A549 (cell line): Measurements from ENCODE around the gene UHRF2. TPM values are rescaled to one million over a fixed set of nuclear protein-coding genes. Genes with fewer than 3 reads are reported as not detected.
A peak's percentile ranks its signal among the peaks of the same experiment; 100 is the strongest.

Experiments
- ATAC-seq, 2 experiments: fragments of 200-7000 bp in 1 of 2; fragments of >200 bp in 1 of 2; cut with Nextera tagmentation in 1 of 2; cut with Tn5 transposase in 1 of 2; 3 replicates each; pipeline versions ENCODE4 v1.8.0 to v1.9.1; 2018 to 2020; ENCODE audit warnings: mild to moderate bottlenecking in 1 of 2, moderate library complexity in 1 of 2
- CTCF ChIA-PET: fragments of 300-600 bp; sonication (Branson Sonifier 250); formaldehyde crosslinking; extraction: SDS; loops from one replicate; lab custom pipeline; 2021; ENCODE audit warnings: antibody characterized with exemption, inconsistent platforms; lab: Yijun Ruan, JAX
- POLR2A ChIA-PET: fragments of 350-600 bp; formaldehyde crosslinking; extraction: SDS; loops from one replicate; lab custom pipeline; 2021; ENCODE audit warnings: antibody characterized with exemption, inconsistent platforms; lab: Yijun Ruan, JAX
- DNase-seq, 2 experiments: peaks; one replicate each; pipeline versions ENCODE4 v3.0.0 to v3.0.0-alpha.2; 2011 to 2016; ENCODE audit warnings: low read depth in 1 of 2, low spot score in 1 of 2
- FAIRE-seq: peaks from 2 replicates; lab custom pipeline; 2011; peaks lifted over from hg19 to GRCh38; lab: Jason Lieb, UNC
- H3K27ac ChIP-seq, 2 experiments: fragments of >200 bp; sonication (Bioruptor Twin); formaldehyde crosslinking; 3 replicates each; pipeline ENCODE4 v1.5.1; 2016 to 2017
- H3K4me1 ChIP-seq: fragments of >200 bp; sonication (Bioruptor Twin); formaldehyde crosslinking; 3 replicates; pipeline ENCODE4 v1.6.1; 2016
- H3K4me2 ChIP-seq: fragments of >200 bp; sonication (Bioruptor Twin); formaldehyde crosslinking; 3 replicates; pipeline ENCODE4 v1.6.1; 2016
- H3K4me3 ChIP-seq: fragments of >200 bp; sonication (Bioruptor Twin); formaldehyde crosslinking; 3 replicates; pipeline ENCODE4 v1.5.1; 2016
- H3K9me3 ChIP-seq: fragments of >200 bp; sonication (Bioruptor Twin); formaldehyde crosslinking; 3 replicates; pipeline ENCODE4 v1.6.1; 2016
- ATOH8 ChIP-seq: fragments of 250-450 bp; sonication (Bioruptor Pico); IDR thresholded peaks from 2 replicates; pipeline ENCODE4 v1.5.0; 2020; ENCODE audit warnings: low read depth, mild to moderate bottlenecking, moderate library complexity
- BCL3 ChIP-seq: fragments of >200 bp; sonication (Bioruptor Twin); formaldehyde crosslinking; IDR thresholded peaks from 3 replicates; pipeline ENCODE4 v1.6.1; 2016
- CBX2 ChIP-seq: fragments of 200-600 bp; sonication (generic); IDR thresholded peaks from 2 replicates; pipeline ENCODE4 v1.6.1; 2016; ENCODE audit warnings: low read depth, mild to moderate bottlenecking, borderline replicate concordance
- CBX8 ChIP-seq: fragments of 200-600 bp; sonication (generic); IDR thresholded peaks from 2 replicates; pipeline ENCODE4 v1.6.1; 2016
- CHD4 ChIP-seq: fragments of 200-600 bp; sonication (generic); IDR thresholded peaks from 2 replicates; pipeline ENCODE4 v1.6.1; 2016; ENCODE audit warnings: antibody characterized with exemption, mild to moderate bottlenecking, borderline replicate concordance
- EHF ChIP-seq: fragments of 250-450 bp; sonication (Bioruptor Pico); IDR thresholded peaks from 2 replicates; pipeline ENCODE4 v1.5.0; 2020; ENCODE audit warnings: mild to moderate bottlenecking
- EP300 ChIP-seq, 2 experiments: fragments of >200 bp; sonication (Bioruptor Twin); formaldehyde crosslinking; IDR thresholded peaks; 2 replicates in 1 of 2; 3 replicates in 1 of 2; pipeline ENCODE4 v1.6.1; 2016 to 2017
- ESRRA ChIP-seq: fragments of 150-350 bp; IDR thresholded peaks from 2 replicates; pipeline ENCODE4 v1.6.1; 2014; ENCODE audit warnings: mild to moderate bottlenecking, low read length, borderline replicate concordance
- FOSB ChIP-seq: fragments of 250-450 bp; sonication (Bioruptor Pico); IDR thresholded peaks from 2 replicates; pipeline ENCODE4 v1.5.0; 2020; ENCODE audit warnings: mild to moderate bottlenecking, moderate library complexity
- FOSL2 ChIP-seq, 2 experiments: fragments of 450-650 bp in 1 of 2; fragments of >200 bp in 1 of 2; sonication (Bioruptor Twin) in 1 of 2; formaldehyde crosslinking; IDR thresholded peaks; 2 replicates each; pipeline versions ENCODE4 v1.5.0 to v1.6.1; 2016 to 2020; ENCODE audit warnings: mild to moderate bottlenecking in 1 of 2, moderate library complexity in 1 of 2
- HES2 ChIP-seq: fragments of >200 bp; sonication (Bioruptor Twin); formaldehyde crosslinking; IDR thresholded peaks from 2 replicates; pipeline ENCODE4 v1.6.1; 2016
- JUN ChIP-seq, 2 experiments: fragments of >200 bp; sonication (Bioruptor Twin); formaldehyde crosslinking; IDR thresholded peaks; 2 replicates in 1 of 2; 3 replicates in 1 of 2; pipeline ENCODE4 v1.6.1; 2016 to 2017
- MAFK ChIP-seq: fragments of 450-650 bp; IDR thresholded peaks from 2 replicates; pipeline ENCODE4 v1.6.1; 2014; ENCODE audit not compliant: partially characterized antibody
- NFE2L2 ChIP-seq: fragments of 150-350 bp; conservative IDR thresholded peaks from 2 replicates; pipeline ENCODE4 v1.6.1; 2014; ENCODE audit warnings: low read length
- PHF8 ChIP-seq: fragments of 200-600 bp; sonication (generic); IDR thresholded peaks from 2 replicates; pipeline ENCODE4 v1.6.1; 2016; ENCODE audit warnings: low read depth, mild to moderate bottlenecking, antibody characterized with exemption, moderate library complexity, borderline replicate concordance
- RAD21 ChIP-seq, 2 experiments: fragments of >200 bp in 1 of 2; sonication (Bioruptor Twin) in 1 of 2; formaldehyde crosslinking in 1 of 2; IDR thresholded peaks in 1 of 2; conservative IDR thresholded peaks in 1 of 2; 2 replicates in 1 of 2; 3 replicates in 1 of 2; pipeline ENCODE4 v1.6.1; 2012 to 2018; ENCODE audit warnings: inconsistent platforms in 1 of 2
- RARB ChIP-seq: fragments of 250-450 bp; sonication (Bioruptor Pico); IDR thresholded peaks from 2 replicates; pipeline ENCODE4 v1.8.0; 2021; ENCODE audit warnings: mild to moderate bottlenecking, moderate library complexity
- SMC3 ChIP-seq: fragments of >200 bp; sonication (Bioruptor Twin); formaldehyde crosslinking; IDR thresholded peaks from 3 replicates; pipeline ENCODE4 v1.6.1; 2018; ENCODE audit warnings: inconsistent platforms
- TFCP2L1 ChIP-seq: fragments of 250-450 bp; sonication (Bioruptor Pico); IDR thresholded peaks from 2 replicates; pipeline ENCODE4 v1.5.0; 2021; ENCODE audit warnings: mild to moderate bottlenecking
- ZFP36 ChIP-seq: fragments of 450-650 bp; IDR thresholded peaks from 2 replicates; pipeline ENCODE4 v1.6.1; 2014; ENCODE audit warnings: borderline replicate concordance; ENCODE audit not compliant: partially characterized antibody
- ZSCAN20 ChIP-seq: fragments of 250-450 bp; sonication (Bioruptor Pico); IDR thresholded peaks from 2 replicates; pipeline ENCODE4 v1.8.0; 2022; ENCODE audit warnings: mild to moderate bottlenecking, moderate library complexity
- WGBS: methylation state at CpG from one replicate; pipeline ENCODE4 v1.1.6; 2017; ENCODE audit errors: missing lambda C conversion rate; 5-methylcytosine and 5-hydroxymethylcytosine counted together
- polyA plus RNA-seq, 4 experiments: library from polyadenylated mRNA; depleted of rRNA in 3 of 4; stranded (reverse); fragments of >200 nt; fragmentation: RNase III in 1 of 4; extraction: RNeasy Plus Mini Kit Qiagen cat#74134 plus additional on column Dnase treatment in 1 of 4; gene quantifications; 2 replicates in 3 of 4; 3 replicates in 1 of 4; pipeline ENCODE4 v1.2.3, GENCODE V29; 2011 to 2017

Gene UHRF2
- polyA plus RNA-seq, 2 of the 4 experiments (the other 2 are of a cell fraction) = 28.6 to 74.3 TPM

GRCh38 chr9:6473151-6473550, 60.2 kb downstream of the UHRF2 start:
- FAIRE-seq (peak; percentile 61), DNase-seq (no peak), ATAC-seq (no peak)
- CTCF ChIA-PET = interaction anchor here (1.4 to 3.2 kb wide), 2 partner anchors 9 to 10 kb away, joined by 4 to 11 read pairs; no protein-coding TSS in a partner anchor
- Histone ChIP-seq H3K9me3 (no peaks in the 10 kb centered on the region), H3K4me2 (no peak overlapping the region), H3K4me1 (no peaks in the 10 kb centered on the region; the same call in 2 of the 3 replicates), H3K27ac (no peak overlapping the region), H3K4me3 (no peak overlapping the region)
- POLR2A ChIA-PET = no interaction called here
- 92% methylated on average over 2 of the region's 2 CpGs for WGBS
- TF ChIP-seq RAD21 (conservative IDR thresholded peaks at IDR 0.05 in 1 of 2, IDR thresholded peaks at IDR 0.05 in 1 of 2) = no peak
- no peak for TF ChIP-seq FOSL2 (IDR thresholded peaks at IDR 0.05)
- no peak for TF ChIP-seq FOSL2 (CRISPR knock-in tag; IDR thresholded peaks at IDR 0.05)
- TF ChIP-seq CHD4 = no peak
- TF ChIP-seq ZSCAN20 (CRISPR knock-in tag) = no peak
- no peak for TF ChIP-seq TFCP2L1 (CRISPR knock-in tag)
- no peak for TF ChIP-seq EHF (CRISPR knock-in tag)
- TF ChIP-seq RARB (CRISPR knock-in tag) = no peak
- TF ChIP-seq MAFK = peak; percentile 100

- no peak for DNase-seq
- CTCF ChIA-PET = interaction anchor here (1.3 to 1.4 kb wide), 2 partner anchors 9 kb away, joined by 3 to 4 read pairs; no protein-coding TSS in a partner anchor
These were observed 67.0 kb downstream of the UHRF2 start for GRCh38 chr9:6479959-6480358.

GRCh38 chr9:6484210-6484609, 71.2 kb downstream of the UHRF2 start:
- Histone ChIP-seq H3K4me3 (no peak overlapping the region), H3K27ac (no peak overlapping the region), H3K4me2 (no peak overlapping the region), H3K4me1 (no peaks in the 10 kb centered on the region), H3K9me3 (no peaks in the 10 kb centered on the region)
- ChIA-PET POLR2A (no interaction called here), CTCF (interaction anchor here (0.6 to 1.1 kb wide), 2 partner anchors 11 to 23 kb away, joined by 3 read pairs; no protein-coding TSS in a partner anchor)
- no peak for DNase-seq
- WGBS = 100% methylated on average over 2 of the region's 2 CpGs
- ATAC-seq = peak in 1 of 2 experiments; percentile 34; a peak in 1 of 6 replicates
- TF ChIP-seq FOSB (no peak), CBX2 (no peak), NFE2L2 (no peak), RAD21 (conservative IDR thresholded peaks at IDR 0.05 in 1 of 2, IDR thresholded peaks at IDR 0.05 in 1 of 2) (no peak), CHD4 (no peak), PHF8 (no peak), TFCP2L1 (CRISPR knock-in tag) (no peak), CBX8 (no peak)
- no peak for FAIRE-seq

More at GRCh38 chr9:6479959-6480358, 67.0 kb downstream of the UHRF2 start:
- TF ChIP-seq HES2 = no peak
- TF ChIP-seq BCL3 = no peak
- TF ChIP-seq ATOH8 (CRISPR knock-in tag) = no peak
- no peak for TF ChIP-seq ZFP36
- TF ChIP-seq RAD21 (conservative IDR thresholded peaks at IDR 0.05 in 1 of 2, IDR thresholded peaks at IDR 0.05 in 1 of 2) = no peak
- TF ChIP-seq NFE2L2 = no peak
- no peak for TF ChIP-seq ESRRA
- TF ChIP-seq EP300 (IDR thresholded peaks at IDR 0.05) = no peak
- TF ChIP-seq SMC3 = no peak
- no peak for TF ChIP-seq JUN (IDR thresholded peaks at IDR 0.05)
- TF ChIP-seq, all 56 proteins: peak for 0
- ATAC-seq (no peak), FAIRE-seq (no peak)
- no peak overlapping the region for H3K4me2 ChIP-seq
- no peaks in the 10 kb centered on the region for H3K4me1 ChIP-seq
- POLR2A ChIA-PET = no interaction called here
- H3K4me3 ChIP-seq = no peak overlapping the region
- WGBS = 82% methylated on average over 2 of the region's 2 CpGs
- H3K27ac ChIP-seq = no peak overlapping the region
- H3K9me3 ChIP-seq = no peaks in the 10 kb centered on the region
